ENCODE measurements around the gene ACIN1.
"Not testable (repeated sequence)": the region's sequence is repeated elsewhere in the genome, so short reads cannot be mapped to it uniquely, and the experiment has no call there.

Gene ACIN1

DNA sequence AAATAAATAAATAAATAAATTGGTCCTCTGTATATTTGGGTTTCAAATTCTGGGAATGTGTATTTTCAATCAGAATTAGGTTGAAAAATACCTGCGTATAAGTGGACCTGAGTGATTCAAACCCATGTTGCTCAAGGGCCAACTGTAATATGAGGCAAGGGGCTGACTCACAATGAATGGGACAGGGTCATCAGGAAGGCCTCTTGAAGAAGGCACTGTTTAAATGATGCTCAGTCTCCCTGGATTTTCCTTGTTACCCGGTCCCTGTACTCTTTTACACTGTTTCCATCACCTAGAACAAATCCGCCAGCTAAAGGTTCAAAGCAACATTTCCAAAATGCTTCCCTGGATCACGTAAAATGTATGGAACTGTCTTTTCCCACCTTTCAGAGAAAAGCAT, 64.0 kb downstream of the ACIN1 start:
- Mint-ChIP-seq H3K27ac (no peak overlapping the region), H3K36me3 (ENCODE audit: low read depth) (peaks cover 44% of the 10 kb centered on the region), H3K27me3 (ENCODE audit: low read depth) (no peaks in the 10 kb centered on the region), H3K4me3 (no peak overlapping the region), H3K4me1 (ENCODE audit: low read depth) (peaks cover 40% of the 10 kb centered on the region), H3K9me3 (no peaks in the 10 kb centered on the region)
- DNase-seq (ENCODE audit: low spot score): no peak

DNA sequence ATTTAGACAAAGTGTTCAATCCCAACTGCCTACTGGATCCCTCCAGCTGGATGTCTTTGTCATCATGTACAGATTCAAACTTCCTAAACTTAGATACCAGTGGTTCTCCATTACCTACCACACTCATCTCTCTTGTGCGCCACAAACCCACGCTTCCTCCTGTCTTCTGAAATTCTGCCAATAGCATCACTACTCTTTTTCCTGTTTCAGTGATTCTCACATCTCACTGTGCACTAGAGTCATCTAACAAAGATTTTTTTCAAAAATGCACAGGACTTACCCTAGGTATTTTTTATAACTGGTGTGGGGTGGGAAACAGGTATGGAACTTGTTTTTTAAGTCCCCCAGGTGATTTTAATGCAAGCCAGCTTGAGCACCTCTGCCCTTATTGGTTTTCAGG, 66.1 kb downstream of the ACIN1 start:
- Mint-ChIP-seq H3K27ac (peak overlapping the region; percentile 55), H3K4me3 (peak overlapping the region; percentile 39), H3K9me3 (no peaks in the 10 kb centered on the region), H3K4me1 (ENCODE audit: low read depth) (peaks cover 43% of the 10 kb centered on the region), H3K36me3 (ENCODE audit: low read depth) (peaks cover 59% of the 10 kb centered on the region), H3K27me3 (ENCODE audit: low read depth) (no peaks in the 10 kb centered on the region)
- DNase-seq (ENCODE audit: low spot score): peak; percentile 24

DNA sequence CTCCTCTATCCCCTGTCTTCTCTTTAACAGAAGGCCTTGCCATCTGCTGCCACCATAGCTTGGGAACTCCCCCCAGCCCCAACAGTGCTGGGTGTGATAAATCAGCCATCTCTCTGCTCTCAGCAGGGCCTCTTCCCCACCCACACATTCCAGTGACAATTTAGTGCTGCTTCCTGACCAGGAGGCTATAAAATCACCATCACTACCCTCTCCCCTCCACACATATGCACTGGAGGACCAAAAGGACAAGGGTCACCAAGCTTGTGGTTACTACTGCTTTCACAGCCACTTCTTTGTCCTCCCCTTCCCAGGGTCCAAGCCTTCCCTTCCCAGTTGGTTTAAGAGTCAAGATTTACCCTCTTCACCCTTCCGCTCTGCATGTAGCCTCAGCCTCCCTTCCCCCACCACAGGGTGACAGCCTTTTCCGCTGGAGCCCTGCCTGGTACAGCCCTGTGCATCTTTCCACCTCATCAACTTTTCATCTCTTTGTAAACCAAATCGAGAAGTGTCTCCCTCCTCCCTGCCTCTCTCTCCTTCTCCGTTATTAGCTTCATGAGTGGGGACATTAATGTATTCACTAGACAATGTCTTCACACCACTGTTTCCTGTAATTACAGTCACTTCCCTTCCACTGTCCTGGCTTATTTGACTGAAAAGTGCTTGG, 69.7 kb downstream of the ACIN1 start:
- peaks cover 52% of the 10 kb centered on the region for H3K36me3 Mint-ChIP-seq (ENCODE audit: low read depth)
- peak overlapping the region; percentile 27 for H3K4me3 Mint-ChIP-seq
- no peaks in the 10 kb centered on the region for H3K9me3 Mint-ChIP-seq
- peaks cover 39% of the 10 kb centered on the region for H3K4me1 Mint-ChIP-seq (ENCODE audit: low read depth)
- DNase-seq (ENCODE audit: low spot score): peak; percentile 10
- no peaks in the 10 kb centered on the region for H3K27me3 Mint-ChIP-seq (ENCODE audit: low read depth)
- peak overlapping the region; percentile 27 for H3K27ac Mint-ChIP-seq

DNA sequence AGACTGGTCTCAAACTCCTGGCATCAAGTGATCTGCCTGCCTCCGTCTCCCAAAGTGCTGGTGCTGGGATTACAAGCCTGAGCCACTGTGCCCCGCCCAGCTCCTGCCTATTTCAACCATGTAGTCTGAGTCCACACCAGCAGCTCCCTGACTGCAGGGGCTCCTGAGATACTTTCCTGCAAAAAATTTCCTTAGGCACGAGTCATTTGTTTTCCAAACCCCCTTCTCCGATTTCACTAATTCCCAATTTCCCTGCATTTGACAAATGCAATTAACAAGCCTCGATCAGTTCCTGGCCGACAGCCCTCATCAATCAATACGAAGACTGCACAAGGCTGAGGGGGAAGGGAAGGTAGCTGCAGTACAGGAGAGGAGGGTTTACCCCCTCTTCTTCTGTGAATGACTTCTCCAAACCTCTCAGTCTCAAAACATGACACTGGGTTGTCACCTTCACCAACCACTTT, 70.3 kb downstream of the ACIN1 start:
- H3K27me3 Mint-ChIP-seq (ENCODE audit: low read depth): no peaks in the 10 kb centered on the region
- no peak for DNase-seq (ENCODE audit: low spot score)
- no peak overlapping the region for H3K27ac Mint-ChIP-seq
- peaks cover 39% of the 10 kb centered on the region for H3K4me1 Mint-ChIP-seq (ENCODE audit: low read depth)
- no peak overlapping the region for H3K4me3 Mint-ChIP-seq
- no peaks in the 10 kb centered on the region for H3K9me3 Mint-ChIP-seq
- peaks cover 52% of the 10 kb centered on the region for H3K36me3 Mint-ChIP-seq (ENCODE audit: low read depth)

DNA sequence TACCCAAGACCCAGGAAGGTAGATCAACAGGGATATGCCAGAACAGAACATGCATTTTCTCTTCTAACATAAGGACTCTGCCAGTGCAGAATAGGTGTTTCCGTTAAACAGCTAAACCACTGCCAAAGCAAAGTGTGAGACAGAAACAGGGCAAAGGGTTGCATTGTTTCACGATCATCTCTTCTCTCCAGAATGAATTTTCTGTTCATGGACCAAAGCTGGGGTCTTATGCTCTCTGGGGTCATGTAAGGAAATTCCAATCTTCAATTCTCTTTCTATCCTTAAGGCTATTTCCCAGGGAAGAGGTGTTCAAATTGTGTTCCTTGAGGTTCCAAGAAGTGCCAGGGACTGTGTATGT, 71.2 kb downstream of the ACIN1 start:
- peaks cover 43% of the 10 kb centered on the region for H3K36me3 Mint-ChIP-seq (ENCODE audit: low read depth)
- no peak overlapping the region for H3K4me3 Mint-ChIP-seq
- H3K27ac Mint-ChIP-seq: no peak overlapping the region
- no peak for DNase-seq (ENCODE audit: low spot score)
- H3K27me3 Mint-ChIP-seq (ENCODE audit: low read depth): no peaks in the 10 kb centered on the region
- no peaks in the 10 kb centered on the region for H3K9me3 Mint-ChIP-seq
- peaks cover 32% of the 10 kb centered on the region for H3K4me1 Mint-ChIP-seq (ENCODE audit: low read depth)

DNA sequence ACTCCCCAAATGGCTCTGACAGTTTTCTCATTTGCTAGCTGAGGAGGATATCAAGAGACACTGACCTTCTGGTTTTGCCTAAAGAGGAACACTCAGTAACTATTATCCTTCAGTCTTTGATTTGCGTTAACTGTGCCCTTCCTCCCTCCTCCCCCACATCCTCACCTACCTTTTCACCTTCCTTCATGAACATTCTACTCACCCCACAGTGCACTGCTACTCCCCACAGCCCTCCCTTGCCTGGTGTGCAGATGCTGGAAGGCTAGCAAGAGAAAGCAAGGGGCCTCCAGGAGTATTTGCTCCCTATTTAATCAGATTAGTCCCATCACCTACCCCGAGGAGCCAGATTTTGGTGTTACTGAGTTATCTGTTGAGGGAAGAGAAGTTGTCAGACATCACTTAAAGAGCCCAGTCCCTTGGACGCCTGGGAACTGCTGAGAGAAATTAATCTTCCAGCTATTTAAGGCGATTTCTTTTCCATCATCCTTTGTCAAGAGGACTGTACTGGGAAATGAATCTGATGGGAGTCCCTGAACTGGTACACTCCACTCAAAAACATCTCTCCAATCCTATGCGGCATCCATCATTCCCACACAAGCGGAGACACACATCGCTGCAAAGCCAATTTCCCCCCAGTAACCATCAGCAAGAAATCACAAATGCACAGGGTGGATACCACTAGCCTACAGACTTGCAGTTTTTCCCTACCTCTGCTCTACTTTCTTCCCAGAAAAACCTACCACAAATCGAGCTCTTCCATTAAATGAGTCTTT, 71.7 kb downstream of the ACIN1 start:
- Mint-ChIP-seq H3K9me3 (no peaks in the 10 kb centered on the region), H3K36me3 (ENCODE audit: low read depth) (peaks cover 41% of the 10 kb centered on the region), H3K4me1 (ENCODE audit: low read depth) (peaks cover 29% of the 10 kb centered on the region), H3K4me3 (no peak overlapping the region), H3K27ac (no peak overlapping the region), H3K27me3 (ENCODE audit: low read depth) (no peaks in the 10 kb centered on the region)
- no peak for DNase-seq (ENCODE audit: low spot score)

DNA sequence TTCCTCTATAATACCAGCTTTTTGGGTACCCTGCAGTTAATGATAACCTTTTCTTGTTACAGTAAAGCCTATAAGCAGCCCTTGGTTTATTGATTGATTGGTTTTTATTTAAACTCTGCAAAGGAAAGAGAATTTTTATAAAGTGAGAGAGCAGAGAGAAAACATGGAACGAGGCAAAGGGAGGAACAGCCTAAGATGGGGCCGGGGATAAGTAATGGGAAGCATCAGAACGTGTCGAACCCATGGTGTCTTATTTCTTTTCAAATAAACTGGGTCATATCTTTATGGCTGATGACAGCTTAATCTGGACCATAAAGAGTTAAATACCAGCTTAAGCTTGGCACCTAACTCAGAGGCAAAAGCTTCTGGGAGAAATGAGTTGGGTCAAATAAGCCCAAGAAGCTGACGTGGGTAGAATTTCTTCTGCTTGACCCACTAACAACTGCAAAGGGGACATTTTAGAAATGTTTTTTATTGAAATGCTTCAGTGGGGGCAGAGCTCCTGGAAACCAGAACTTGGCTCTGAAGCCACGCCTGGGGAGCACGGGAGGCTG, 73.0 kb downstream of the ACIN1 start:
- Mint-ChIP-seq H3K27ac (no peak overlapping the region), H3K4me1 (ENCODE audit: low read depth) (peaks cover 27% of the 10 kb centered on the region)

DNA sequence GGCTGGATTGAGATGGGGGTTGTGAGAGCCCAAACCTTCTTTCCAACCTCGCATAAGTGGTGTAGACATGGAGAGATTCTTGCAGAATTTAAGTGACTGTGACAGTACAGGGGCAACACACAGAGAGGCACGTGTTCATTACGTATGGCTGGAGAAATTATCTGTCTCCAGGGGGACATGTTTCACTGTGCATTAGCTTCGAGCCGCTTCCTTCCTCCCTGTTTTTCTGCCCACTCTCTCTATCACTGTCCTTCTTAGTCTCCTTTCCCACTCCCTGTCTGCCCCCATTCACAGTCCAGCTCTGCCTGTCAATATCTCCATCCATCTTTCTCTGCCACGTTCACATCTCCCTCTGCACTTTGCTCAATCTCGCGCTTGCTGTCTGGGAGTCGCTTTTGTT, 73.5 kb downstream of the ACIN1 start:
- DNase-seq (ENCODE audit: low spot score): no peak
- H3K36me3 Mint-ChIP-seq (ENCODE audit: low read depth): peaks cover 35% of the 10 kb centered on the region
- no peak overlapping the region for H3K27ac Mint-ChIP-seq
- no peak overlapping the region for H3K4me3 Mint-ChIP-seq
- H3K9me3 Mint-ChIP-seq: no peaks in the 10 kb centered on the region
- H3K27me3 Mint-ChIP-seq (ENCODE audit: low read depth): no peaks in the 10 kb centered on the region
- H3K4me1 Mint-ChIP-seq (ENCODE audit: low read depth): peaks cover 27% of the 10 kb centered on the region

More for the DNA sequence above, 73.0 kb downstream of the ACIN1 start:
- H3K27me3 Mint-ChIP-seq (ENCODE audit: low read depth): no peaks in the 10 kb centered on the region
- H3K36me3 Mint-ChIP-seq (ENCODE audit: low read depth): peaks cover 35% of the 10 kb centered on the region
- no peak for DNase-seq (ENCODE audit: low spot score)
- H3K9me3 Mint-ChIP-seq: no peaks in the 10 kb centered on the region
- no peak overlapping the region for H3K4me3 Mint-ChIP-seq

DNA sequence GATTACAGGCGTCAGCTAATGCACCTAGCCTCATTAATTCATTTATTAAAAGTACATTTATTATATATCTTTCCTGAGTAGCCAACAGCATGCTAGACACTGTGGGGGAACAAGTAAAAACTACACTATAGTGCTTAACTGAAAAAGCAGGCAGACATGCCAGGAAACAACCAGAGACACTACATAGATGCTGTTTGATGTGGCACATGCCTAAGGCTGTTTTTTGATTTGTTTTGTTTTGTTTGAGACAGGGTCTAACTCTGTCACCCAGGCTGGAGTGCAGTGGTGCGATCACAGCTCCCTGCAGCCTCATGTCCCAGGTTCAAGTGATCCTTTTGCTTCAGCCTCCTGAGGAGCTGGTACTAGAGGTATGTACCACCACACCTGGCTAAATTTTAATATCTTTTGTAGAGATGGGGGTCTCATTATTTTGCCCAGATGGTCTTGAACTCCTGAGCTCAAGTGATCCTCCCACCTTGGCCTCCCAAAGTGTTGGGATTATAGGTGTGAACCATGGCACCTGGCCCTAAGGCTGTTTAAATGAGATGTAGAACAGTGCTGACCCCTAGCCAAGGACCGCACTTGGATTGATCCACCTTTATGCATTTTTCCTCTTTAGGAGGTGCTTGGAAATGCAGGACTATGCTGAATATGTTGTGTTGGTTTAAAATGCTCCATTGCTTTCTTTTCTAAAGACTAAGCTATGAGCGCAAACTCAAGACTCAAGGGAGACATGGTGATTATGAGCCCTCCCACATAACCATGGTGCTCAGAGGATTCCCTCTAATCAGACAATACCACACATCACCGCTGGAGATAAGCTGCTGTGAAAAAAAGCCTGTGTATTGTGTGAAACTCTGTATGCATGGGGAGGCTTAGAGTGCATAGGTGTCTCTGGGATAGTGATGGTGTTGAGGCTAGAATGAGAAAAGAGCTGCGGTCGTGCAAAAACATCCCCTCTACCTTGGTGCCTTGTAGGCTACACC, 74.5 kb downstream of the ACIN1 start:
- H3K9me3 Mint-ChIP-seq: no peaks in the 10 kb centered on the region
- H3K27ac Mint-ChIP-seq: no peak overlapping the region
- no peaks in the 10 kb centered on the region for H3K27me3 Mint-ChIP-seq (ENCODE audit: low read depth)
- DNase-seq (ENCODE audit: low spot score): no peak
- peaks cover 26% of the 10 kb centered on the region for H3K4me1 Mint-ChIP-seq (ENCODE audit: low read depth)
- H3K4me3 Mint-ChIP-seq: no peak overlapping the region
- H3K36me3 Mint-ChIP-seq (ENCODE audit: low read depth): peaks cover 25% of the 10 kb centered on the region

DNA sequence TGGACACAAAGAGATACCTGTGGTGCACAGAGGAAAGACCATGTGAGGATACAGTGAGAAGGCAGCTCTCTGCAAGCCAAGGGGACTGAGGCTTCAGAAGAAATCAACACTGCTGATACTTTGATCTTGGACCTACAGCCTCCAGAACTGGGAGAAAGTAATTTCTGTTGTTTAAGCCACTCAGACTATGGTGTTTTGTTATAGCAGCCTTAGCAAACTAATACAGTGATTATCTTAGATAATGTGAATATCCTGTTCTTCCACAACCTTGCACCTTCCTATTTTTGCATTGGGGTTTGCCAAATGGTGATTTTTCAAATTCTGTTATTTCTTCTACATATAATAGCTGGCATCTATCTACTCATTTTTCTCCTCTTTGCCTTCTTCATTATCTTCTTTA, 76.8 kb downstream of the ACIN1 start:
- H3K36me3 Mint-ChIP-seq (ENCODE audit: low read depth): peaks cover 7% of the 10 kb centered on the region
- H3K4me3 Mint-ChIP-seq: no peak overlapping the region
- no peak for DNase-seq (ENCODE audit: low spot score)
- H3K4me1 Mint-ChIP-seq (ENCODE audit: low read depth): peaks cover 15% of the 10 kb centered on the region
- no peak overlapping the region for H3K27ac Mint-ChIP-seq
- no peaks in the 10 kb centered on the region for H3K9me3 Mint-ChIP-seq
- no peaks in the 10 kb centered on the region for H3K27me3 Mint-ChIP-seq (ENCODE audit: low read depth)

DNA sequence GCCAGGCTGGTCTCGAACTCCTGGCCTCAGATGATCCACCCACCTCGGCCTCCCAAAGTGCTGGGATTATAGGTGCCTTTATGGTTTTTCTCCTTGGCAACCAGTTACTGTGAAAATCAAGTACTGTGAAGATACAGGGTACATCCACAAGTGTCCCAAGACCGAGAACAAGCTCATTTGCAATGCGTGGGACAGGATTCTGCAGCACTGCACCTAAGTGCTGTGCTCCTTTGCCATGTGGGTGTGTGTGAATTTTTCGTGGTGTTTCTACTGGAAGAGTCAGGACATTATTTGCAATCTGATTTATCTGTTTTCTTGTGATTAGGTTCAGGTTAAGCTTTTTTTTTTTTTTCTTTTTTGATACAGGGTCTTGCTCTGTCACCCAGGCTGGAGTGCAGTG, 77.8 kb downstream of the ACIN1 start:
- no peak overlapping the region for H3K4me3 Mint-ChIP-seq
- H3K4me1 Mint-ChIP-seq (ENCODE audit: low read depth): peaks cover 10% of the 10 kb centered on the region
- no peaks in the 10 kb centered on the region for H3K27me3 Mint-ChIP-seq (ENCODE audit: low read depth)
- DNase-seq (ENCODE audit: low spot score): no peak
- no peaks in the 10 kb centered on the region for H3K9me3 Mint-ChIP-seq
- no peak overlapping the region for H3K27ac Mint-ChIP-seq
- H3K36me3 Mint-ChIP-seq (ENCODE audit: low read depth): peaks cover 2% of the 10 kb centered on the region

DNA sequence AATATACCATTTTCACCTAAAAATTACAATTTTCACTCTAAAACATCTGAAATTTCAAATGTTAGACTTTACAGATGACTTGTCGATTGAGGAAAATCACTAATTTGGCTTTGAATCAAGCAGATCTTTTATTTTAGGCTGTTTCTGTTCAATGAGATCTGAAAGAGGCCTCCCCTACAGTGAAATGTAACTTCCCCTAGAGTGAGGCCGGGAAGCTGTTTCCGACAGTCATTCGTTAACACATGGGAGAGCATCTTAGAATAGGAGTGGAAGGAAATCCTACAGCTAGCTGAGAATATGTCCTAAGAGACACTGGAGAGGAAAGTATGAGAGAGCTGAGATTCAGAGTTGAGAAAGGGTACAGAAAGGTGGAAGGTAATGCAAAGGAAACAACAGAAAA, 79.3 kb downstream of the ACIN1 start:
- peak overlapping the region; percentile 3 for H3K4me3 Mint-ChIP-seq
- H3K27me3 Mint-ChIP-seq (ENCODE audit: low read depth): no peaks in the 10 kb centered on the region
- peak overlapping the region; percentile 19 for H3K27ac Mint-ChIP-seq

DNA sequence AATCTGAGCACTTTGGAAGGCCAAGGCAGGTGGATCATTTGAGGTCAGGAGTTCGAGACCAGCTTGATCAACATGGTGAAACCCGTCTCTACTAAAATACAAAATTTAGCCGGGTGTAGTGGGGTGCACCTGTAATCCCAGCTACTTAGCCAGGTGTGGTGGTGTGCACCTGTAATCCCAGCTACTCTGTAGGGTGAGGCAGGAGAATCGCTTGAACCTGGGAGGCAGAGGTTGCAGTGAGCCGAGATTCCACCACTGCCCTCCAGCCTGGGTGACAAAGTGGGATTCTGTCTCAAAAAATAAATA, 81.2 kb downstream of the ACIN1 start:
- H3K36me3 Mint-ChIP-seq (ENCODE audit: low read depth); H3K9me3 Mint-ChIP-seq; DNase-seq (ENCODE audit: low spot score); H3K4me3 Mint-ChIP-seq; H3K27me3 Mint-ChIP-seq (ENCODE audit: low read depth); H3K27ac Mint-ChIP-seq: not testable (repeated sequence)
- peaks cover 20% of the 10 kb centered on the region for H3K4me1 Mint-ChIP-seq (ENCODE audit: low read depth)

More for the DNA sequence above, 79.3 kb downstream of the ACIN1 start:
- Mint-ChIP-seq H3K4me1 (ENCODE audit: low read depth) (peaks cover 7% of the 10 kb centered on the region), H3K9me3 (no peaks in the 10 kb centered on the region), H3K36me3 (ENCODE audit: low read depth) (no peaks in the 10 kb centered on the region)
- no peak for DNase-seq (ENCODE audit: low spot score)
